Fibroblast of the aortic adventitia (primary cell): Measurements from ENCODE around the gene GGPS1. TPM values are rescaled to one million over a fixed set of nuclear protein-coding genes. Genes with fewer than 3 reads are reported as not detected.

Experiments
- DNase-seq: peaks from one replicate; pipeline ENCODE4 v3.0.0-alpha.2; 2010; ENCODE audit warnings: low read depth
- H3K4me3 ChIP-seq: 2 replicates; pipeline ENCODE4 v1.5.1; 2011; ENCODE audit warnings: low read depth, mild to moderate bottlenecking, control low read depth, low read length, moderate library complexity
- total RNA-seq: library from RNA; depleted of rRNA; stranded (reverse); fragments of >200 nt; gene quantifications from 2 replicates; pipeline ENCODE4 v1.2.3, GENCODE V29; 2012; ENCODE audit warnings: low replicate concordance
- TF ChIP-seq, protein P1 (sequence below): IDR thresholded peaks from 2 replicates; pipeline ENCODE4 v1.5.1; 2011; ENCODE audit warnings: mild to moderate bottlenecking, low read length, control low read depth, inconsistent platforms; ENCODE audit not compliant: insufficient read depth

Gene GGPS1
- total RNA-seq, 1 donor, result 41.8 TPM

DNA sequence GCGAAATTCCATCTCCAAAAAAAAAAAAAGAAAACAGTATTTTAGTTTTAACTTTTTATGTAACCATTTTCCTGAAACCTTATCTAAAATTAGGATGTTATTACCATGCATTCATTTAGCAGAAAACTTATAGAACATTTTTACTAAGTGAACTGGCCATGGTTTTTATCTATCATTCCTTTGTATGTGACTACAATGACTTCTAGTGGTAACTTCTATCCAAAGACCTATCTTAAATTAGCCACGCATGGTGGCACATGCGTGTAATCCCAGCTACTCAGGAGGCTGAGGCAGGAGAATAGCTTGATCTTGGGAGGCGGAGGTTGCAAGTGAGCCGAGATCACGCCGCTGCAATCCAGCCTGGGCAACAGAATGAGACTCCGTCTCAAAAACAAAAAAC, 11.4 kb downstream of the GGPS1 start:
- H3K4me3 ChIP-seq, result no peak overlapping the region
- no peak for DNase-seq
- TF ChIP-seq, protein P1, sequence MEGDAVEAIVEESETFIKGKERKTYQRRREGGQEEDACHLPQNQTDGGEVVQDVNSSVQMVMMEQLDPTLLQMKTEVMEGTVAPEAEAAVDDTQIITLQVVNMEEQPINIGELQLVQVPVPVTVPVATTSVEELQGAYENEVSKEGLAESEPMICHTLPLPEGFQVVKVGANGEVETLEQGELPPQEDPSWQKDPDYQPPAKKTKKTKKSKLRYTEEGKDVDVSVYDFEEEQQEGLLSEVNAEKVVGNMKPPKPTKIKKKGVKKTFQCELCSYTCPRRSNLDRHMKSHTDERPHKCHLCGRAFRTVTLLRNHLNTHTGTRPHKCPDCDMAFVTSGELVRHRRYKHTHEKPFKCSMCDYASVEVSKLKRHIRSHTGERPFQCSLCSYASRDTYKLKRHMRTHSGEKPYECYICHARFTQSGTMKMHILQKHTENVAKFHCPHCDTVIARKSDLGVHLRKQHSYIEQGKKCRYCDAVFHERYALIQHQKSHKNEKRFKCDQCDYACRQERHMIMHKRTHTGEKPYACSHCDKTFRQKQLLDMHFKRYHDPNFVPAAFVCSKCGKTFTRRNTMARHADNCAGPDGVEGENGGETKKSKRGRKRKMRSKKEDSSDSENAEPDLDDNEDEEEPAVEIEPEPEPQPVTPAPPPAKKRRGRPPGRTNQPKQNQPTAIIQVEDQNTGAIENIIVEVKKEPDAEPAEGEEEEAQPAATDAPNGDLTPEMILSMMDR, result no peak

DNA sequence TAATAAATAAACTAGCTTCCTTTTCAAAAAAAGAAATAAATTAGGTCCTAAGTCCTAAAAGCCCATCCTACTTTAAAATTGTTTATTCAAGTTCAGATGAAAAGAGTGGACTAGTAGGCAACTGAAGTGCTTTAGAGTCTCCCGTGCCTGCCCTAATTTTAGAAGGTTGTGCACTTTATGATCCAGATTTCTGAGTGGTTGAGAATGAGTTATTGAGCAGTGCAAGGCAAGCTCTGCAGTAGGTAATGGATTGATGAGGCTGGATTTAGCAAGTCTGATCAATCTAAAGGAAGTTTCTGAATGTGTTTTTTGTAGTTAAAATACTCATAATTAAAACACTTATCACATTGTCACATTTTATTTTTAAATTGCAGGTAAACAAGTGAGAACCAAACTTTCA, 13.0 kb downstream of the GGPS1 start:
- no peak overlapping the region for H3K4me3 ChIP-seq
- no peak for DNase-seq
- TF ChIP-seq, protein P1, result no peak

DNA sequence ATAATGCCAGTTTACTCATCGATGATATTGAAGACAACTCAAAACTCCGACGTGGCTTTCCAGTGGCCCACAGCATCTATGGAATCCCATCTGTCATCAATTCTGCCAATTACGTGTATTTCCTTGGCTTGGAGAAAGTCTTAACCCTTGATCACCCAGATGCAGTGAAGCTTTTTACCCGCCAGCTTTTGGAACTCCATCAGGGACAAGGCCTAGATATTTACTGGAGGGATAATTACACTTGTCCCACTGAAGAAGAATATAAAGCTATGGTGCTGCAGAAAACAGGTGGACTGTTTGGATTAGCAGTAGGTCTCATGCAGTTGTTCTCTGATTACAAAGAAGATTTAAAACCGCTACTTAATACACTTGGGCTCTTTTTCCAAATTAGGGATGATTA, 13.7 kb downstream of the GGPS1 start:
- H3K4me3 ChIP-seq, result no peak overlapping the region
- no peak for DNase-seq
- TF ChIP-seq, protein P1, result no peak

DNA sequence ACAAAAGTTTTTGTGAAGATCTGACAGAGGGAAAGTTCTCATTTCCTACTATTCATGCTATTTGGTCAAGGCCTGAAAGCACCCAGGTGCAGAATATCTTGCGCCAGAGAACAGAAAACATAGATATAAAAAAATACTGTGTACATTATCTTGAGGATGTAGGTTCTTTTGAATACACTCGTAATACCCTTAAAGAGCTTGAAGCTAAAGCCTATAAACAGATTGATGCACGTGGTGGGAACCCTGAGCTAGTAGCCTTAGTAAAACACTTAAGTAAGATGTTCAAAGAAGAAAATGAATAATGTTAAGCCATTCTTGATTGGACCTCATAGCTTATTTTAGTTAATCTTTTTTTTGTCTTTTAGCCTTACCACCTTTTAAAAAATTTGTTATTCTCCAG, 14.1 kb downstream of the GGPS1 start:
- no peak overlapping the region for H3K4me3 ChIP-seq
- TF ChIP-seq, protein P1, result no peak
- no peak for DNase-seq

DNA sequence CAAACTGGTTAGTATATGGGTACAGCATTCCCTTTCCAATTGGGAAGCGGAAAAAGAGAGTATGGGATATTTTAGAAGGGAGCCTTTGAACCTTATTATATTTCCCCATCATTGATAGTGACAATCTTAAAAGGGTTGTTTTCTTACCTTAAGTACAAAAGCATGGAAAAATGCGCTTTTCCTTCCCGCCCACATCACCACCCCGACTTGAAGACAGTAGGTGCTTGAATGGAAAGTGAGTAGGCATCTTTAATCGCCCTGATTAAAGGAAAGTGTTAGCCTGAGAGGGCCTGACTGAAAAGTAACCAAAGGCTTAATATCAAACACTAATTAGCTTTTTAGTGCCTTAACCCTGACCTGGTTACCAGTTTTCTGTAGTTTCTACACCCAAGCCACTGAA, 15.4 kb downstream of the GGPS1 start:
- TF ChIP-seq, protein P1, result no peak
- H3K4me3 ChIP-seq, result no peak overlapping the region
- DNase-seq, result no peak

DNA sequence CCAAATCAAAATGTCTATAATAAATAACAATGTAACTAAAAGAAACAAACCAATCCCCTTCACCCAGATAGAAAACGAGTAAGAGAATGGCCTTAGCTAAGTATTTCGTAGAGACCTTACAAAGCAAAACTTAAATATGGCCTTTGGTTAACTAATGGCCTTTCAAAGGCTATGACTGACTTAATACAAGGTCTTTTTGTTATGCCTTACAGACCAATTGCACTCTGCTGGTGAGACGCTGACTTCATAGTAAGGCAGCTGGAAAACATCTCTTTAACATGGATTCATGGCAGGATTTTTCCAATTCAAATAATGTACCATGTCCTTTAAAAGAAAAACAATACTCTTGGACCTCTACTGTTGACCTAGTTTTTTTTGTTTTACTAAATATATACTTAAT, 23.1 kb downstream of the GGPS1 start:
- H3K4me3 ChIP-seq, result no peak overlapping the region
- DNase-seq, result no peak
- TF ChIP-seq, protein P1, result no peak

DNA sequence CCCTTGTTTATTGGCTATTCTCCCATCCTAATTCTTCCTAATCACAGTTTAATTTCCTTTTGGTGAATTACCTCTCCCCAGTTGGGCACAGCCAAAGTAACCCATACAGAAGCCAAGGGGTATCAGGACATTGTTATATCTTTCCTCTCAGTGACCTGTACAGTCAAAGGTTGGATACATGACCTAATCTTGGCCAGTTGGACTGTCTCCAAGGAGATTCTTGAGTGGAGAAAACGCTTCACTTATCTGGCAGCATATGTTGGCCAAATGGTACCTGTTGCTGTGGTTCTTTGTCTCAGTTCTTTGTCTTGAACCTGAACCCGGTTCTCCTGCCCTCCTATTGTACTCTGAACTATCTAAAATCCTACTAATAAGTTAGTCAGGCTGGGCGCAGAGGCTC, 23.5 kb downstream of the GGPS1 start:
- TF ChIP-seq, protein P1, result no peak
- DNase-seq, result no peak

More for the DNA sequence above, 23.5 kb downstream of the GGPS1 start:
- H3K4me3 ChIP-seq, result no peak overlapping the region
